NCI-H2081 (cell line): Measurements from ENCODE around the gene AKAP6.

Experiments used
- DNase-seq, 2 experiments: peaks; one replicate each; lab custom pipeline; 2025; lab: John Stamatoyannopoulos, UW

Gene AKAP6

DNA sequence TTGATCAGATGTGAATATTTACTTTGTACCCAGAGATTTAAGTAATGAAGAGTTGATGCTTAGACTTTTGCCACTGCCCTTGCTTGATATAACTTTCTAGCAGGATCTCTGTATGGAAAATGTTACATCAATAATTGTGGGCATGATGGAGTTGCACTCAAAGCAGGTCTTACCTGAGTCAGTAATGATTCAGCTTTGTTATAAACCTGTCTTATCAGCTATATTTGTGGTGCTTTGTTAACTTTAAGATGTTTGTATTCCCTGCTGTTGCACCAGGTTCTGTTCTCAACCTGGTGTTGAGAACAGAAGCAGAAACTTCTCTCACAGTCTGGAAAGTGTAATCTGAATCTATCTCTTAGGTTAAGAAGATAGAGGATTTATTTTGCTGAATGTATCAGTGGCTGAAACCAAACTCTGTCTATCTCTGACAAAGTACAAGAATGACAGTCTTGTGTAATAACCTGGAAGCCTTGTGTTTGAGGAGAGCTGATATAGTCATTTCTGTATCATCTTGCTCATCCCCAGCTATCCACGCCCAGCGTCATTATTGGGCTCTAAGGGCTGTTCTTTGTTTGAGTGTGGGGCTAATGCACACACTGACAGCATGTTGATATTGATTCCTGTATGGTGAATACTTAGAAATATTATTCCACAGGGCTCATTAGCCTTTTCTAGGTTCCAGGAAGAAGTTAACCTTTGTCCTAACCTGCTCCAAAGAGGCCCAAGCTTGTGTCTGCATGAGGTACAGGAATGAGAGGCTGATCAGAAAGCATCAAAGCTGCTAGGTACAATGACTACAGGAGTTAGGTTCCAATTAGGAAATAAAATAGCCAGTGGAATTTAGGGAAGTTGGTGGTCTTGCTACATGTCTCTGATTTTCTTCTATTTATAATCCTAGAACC, 3.6 kb downstream of the AKAP6 start:
- no peak for DNase-seq

DNA sequence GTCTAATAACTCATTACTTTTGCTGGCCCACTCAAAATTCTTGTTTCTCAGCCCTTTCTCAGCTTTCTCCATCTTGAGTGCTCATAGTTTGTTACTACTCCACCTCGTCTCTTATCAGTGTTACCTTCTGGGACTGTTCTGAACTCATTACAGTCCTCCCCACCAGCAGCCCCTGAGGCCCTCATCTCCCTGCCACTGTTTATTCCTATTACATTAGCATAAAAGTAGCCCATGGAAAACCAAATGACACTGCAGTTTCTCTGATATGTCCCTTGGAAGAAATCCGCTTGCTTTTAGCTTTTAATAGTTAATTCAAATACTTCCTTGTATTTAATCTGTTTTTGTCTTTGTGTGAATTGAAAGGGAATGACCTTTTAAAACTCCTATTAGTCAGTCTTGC, 7.6 kb downstream of the AKAP6 start:
- DNase-seq: no peak

DNA sequence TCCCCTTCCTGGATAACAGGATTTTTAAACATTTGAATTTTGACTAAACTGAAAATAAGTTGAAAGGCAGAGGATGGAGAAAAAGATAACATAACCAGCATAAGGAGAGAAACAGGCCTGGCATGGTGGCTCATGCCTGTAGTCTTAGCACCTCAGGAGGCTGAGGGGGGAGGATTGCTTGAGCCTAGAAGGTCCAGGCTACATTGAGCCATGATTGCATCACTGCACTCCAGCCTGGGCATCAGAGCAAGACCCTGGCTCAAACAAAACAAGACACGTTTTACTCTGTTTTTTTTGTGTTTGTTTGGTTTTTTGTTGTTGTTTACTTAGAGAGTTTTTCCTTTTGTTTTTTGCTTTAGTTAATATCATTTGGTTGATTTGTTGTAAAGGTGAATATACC, 8.7 kb downstream of the AKAP6 start:
- no peak for DNase-seq

DNA sequence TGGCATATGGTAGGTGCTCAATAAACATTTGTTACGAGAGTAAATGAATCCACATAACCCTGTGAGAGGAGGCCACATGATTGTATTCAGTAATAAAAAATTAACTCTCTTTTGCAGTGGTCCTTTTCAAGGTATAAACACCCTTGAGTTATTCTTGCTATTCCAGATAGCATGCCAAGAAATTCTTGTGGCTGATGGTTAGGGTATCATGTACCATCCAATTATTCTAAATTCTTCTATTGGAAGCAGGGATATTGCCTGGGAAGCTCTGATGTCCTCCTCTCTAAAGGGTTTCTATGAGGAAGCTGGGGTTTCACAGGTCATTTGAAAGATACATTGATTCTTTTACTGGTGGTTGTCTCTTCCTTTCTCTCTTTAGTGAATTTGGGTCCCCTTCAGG, 10.1 kb downstream of the AKAP6 start:
- DNase-seq: no peak

DNA sequence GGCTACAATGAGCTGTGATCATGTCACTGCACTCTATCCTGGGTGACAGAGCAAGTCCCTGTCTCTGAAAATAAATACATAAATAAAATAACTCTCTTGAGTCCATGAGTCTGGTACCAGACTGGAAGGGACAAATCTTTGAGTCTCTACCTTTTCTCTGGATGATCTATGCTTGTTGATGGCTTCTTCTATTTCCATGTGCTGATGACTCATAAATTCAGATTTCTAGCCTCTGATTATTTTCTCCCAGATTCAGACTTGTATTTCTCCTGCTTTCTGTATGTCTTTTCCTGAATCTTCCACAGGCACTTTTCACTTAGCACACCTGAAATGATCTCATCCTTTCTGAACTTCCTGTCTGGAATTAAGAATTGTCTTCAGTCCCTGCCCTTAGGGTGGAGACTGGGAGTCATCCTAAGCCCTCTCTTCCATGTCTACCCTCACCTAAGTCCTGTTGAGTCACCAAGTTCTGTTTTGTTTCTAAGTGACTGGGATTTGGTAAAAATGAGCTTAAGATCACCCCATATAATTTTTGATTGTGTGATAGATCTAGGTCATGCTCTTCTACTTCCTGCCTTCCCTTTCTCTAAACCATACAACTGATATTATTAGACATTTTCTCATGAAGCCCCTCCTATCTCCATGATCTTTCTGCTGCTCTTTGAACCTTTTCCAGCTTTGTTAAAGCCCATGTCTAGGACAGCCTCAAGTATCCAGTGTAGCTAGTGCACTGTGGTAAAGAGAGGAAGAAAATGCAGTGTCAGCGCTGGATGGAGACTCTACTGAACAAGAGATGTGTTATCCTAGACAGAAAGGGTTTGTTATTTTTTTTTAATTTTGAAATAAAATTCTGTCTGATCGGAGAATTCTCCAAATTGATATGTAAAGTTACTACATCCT, 13.1 kb downstream of the AKAP6 start:
- no peak for DNase-seq

DNA sequence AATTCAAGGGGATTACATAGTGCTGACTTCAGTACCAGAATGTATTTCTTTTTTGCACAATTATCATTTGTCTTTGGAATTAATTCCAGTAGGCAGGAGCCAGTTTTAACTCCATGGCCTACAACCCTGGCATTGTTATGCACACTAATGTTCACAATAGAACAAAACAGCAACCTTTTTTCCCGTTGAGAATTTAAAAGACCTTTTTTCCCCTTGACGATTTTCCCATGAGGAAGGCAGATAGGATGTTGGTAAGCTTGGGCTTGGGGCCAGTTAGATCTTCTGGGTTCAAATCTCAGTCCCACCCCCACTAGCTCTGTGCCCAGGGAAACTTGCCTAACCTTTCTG, 13.7 kb downstream of the AKAP6 start:
- DNase-seq: no peak

DNA sequence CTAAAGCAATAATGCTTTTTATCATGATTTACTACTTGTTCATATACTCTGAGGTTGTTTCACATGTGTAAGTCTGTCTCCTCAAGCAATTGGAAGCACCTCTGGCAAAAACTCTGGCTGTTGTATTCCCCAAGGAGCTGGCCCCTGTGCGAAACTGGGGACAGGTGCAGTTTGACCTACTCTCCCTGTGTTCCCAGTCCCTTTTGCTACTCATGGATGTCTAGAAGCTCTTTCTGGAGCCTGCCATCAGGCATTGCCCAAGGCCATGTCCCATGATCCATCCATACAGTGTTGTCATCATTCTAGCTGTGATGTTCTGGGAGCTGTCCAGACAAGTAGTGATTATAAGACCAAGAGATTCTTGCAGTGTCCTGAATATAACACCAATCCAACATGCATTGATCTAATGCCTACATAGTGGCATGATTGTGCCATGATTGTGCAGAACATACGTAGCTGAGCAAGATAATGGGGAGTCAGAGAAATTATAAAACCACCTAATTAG, 14.9 kb downstream of the AKAP6 start:
- no peak for DNase-seq

DNA sequence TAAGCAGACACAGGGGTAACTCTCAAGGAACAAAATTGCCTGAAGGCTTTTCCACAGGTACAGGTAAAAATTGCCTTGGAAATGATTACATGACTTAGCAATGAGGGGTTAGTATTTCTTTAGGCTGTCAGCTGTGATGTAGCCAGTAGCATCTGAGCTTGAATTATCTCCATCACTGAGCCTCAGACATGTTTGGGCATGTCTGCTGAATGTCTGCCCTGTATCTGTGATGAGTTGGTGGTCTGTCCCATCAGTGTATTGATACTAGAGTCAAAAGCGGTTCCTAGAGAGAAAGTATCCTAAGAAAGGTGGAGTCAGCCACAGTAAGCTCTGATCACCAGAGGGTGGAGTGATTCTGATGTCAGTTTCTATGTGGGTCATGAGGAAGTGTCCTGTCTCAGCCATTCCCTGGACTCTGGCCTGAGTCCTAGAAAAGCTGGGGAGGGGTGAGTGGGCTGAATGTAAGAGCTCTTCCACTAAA, 16.3 kb downstream of the AKAP6 start:
- DNase-seq: no peak

DNA sequence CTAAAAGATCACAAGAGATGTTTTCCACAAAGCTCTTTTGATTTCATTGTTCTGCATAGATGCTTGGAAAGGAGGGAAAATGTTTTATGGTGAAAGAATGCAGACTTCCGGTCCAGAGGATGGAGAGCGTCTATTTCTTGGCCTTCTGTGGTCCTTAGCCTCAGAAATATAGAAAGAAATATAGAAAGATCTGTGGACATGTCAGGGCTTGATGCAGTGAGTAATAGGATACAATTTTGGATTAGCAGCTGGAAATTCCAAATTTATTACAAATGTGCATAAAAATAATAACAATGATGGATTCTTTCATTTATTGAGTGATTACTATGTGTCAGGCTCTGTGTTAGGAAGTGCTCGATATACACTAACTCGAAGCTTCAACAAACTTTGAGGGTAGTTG, 20.2 kb downstream of the AKAP6 start:
- no peak for DNase-seq

DNA sequence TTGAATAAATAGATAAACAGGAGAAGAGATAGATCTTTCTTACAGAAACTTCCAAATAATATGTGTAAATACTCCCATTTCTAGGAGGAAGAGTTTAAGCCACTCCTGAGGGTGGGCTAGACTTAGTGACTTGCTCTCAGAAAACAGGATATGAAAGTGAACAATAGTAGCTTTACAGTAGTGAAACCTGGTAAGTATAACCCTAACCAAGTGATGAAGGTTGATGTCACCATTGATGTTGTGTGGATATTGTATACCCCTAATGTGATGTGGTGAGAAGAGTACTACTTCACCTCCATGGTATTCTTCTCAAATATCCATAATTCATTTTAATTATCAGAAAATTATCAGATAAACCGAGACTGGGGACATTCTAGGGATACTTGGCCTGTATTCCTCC, 20.9 kb downstream of the AKAP6 start:
- DNase-seq: no peak

DNA sequence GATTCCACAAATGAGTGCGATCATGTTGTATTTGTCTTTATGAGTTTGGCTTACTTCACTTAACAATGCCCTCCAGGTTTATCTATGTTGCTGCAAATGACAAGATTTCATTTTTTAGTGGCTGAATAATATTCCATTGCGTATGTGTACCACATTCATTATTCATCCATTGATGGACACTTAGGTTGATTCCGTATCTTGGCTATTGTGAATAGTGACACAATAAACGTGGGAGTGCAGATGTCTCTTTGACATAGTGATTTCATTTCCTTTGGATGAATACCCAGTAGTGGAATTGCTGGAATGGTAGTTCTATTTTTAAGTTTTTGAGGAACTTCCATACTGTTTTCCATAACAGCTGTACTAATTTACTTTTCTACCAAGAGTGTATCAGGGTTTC, 23.5 kb downstream of the AKAP6 start:
- no peak for DNase-seq

DNA sequence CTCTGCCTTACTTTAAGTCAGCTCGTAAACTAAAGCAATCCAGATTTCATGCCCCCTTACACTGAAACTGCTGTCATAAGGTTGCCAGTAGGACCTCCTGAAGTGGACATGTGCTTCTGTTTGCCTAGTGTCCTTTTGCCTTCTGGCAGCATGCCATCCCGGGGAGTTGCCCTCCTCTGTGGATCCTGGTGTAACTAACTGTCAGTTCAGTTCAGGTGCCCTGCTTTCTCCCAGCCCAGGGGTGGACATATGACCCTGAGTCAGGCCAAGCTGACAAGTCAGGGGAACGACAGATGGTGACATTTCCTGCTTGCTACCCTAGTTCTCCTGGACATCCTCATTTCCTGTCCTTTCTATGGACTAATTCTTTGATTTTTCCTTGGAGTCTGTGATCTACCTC, 25.6 kb downstream of the AKAP6 start:
- DNase-seq: no peak

DNA sequence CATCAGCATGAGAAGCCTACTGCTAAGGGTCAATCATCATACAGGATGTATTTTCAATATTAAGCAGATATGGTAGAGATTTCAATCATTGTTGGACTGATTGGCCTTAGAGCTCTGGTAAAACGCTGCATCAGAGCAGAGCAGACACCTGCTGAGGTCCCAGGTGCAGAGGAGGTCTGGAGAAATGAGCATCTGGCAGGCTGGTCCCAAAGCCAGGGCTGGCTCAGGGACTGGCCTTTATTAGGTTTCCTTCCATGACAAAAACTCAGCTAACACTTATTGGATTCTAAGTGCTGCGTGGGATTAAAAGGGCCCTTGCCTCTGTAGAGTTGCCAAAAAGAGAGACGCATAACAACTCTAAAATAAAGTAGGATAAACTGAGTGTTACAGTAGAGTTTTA, 29.7 kb downstream of the AKAP6 start:
- DNase-seq: no peak

DNA sequence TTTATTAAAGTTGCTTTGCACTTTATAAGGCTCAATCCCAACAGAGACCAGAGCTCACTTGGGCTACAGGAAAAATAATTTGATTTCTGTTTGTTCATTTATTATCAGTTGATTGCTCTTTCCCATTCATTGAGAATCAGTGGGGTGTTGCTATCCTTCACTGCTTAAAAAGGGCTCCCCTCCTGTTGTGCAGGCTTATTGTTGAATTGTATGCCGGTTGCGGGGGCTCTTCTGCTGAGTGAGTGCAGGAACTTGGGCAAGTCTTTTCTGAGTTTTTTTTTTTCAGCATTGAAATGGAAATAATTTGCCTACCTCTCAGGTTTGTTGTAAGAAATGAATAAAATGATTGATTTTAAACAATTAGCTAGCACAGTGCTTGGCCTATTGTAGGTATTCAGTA, 32.6 kb downstream of the AKAP6 start:
- no peak for DNase-seq

DNA sequence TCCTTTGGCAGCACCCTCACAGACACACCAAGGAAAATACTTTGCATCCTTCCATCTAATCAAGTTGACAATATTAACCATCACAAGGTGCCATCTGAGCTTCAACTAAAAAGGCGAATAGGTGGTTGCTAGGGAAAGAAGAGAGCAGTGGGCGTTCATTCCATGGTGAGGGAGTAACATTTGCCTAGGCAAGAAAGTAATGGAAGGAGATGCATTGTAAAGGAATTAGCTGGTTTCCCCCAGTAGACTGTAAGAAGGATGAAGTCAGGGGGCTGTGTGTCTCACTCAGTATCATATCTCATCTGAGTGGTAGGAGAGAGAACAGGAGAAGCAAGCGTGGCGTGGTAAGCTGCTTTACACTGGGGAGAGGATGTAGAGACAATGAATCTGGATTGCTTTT, 34.7 kb downstream of the AKAP6 start:
- DNase-seq: no peak

DNA sequence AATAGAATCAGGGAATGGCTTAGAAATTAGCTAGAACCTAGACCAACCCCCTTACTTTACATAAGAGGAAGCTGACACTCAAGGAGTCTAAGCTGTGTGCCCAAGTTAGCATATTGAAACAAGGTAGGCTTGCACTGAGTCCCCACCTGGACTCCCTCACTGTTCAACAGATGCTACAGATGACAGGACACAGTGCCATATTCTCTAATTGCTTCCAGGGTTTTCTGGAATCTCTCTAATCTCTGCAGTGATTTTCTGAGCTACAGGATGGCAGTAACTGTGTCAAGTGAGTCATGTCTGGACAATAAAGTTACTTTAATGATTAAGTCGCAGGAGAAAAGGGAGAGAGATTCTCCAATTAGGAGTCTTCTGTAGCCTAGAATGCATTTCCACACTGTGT, 35.8 kb downstream of the AKAP6 start:
- no peak for DNase-seq

DNA sequence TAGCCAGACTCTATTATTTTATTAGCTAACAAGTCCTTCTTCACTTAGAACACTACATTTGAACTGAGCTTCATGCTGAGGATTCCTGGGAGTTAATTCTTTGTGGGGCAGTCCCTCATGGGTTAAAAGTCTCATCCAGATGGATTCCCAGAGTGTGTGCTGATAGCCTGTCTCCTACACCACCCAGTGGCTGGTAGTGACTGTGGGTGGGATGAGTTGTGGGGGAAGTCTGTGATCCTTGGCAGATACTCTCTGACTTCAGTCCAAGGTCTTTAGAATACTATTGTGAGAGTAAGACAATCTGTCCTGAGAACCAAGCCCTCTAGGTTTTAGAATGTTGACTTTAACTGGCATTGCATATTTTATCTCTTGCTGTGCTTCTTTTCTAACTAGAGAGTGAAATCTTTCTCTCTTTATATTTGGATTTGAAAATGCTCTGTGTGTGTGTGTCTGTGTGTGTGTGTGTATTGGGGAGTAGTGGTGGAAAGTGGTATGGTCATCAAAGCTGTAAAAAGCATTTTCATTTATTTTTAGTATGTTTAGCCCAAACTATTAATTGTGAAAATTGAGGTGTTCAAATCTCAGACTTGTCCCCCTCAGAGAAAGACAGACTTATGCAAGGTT, 37.3 kb downstream of the AKAP6 start:
- no peak for DNase-seq

DNA sequence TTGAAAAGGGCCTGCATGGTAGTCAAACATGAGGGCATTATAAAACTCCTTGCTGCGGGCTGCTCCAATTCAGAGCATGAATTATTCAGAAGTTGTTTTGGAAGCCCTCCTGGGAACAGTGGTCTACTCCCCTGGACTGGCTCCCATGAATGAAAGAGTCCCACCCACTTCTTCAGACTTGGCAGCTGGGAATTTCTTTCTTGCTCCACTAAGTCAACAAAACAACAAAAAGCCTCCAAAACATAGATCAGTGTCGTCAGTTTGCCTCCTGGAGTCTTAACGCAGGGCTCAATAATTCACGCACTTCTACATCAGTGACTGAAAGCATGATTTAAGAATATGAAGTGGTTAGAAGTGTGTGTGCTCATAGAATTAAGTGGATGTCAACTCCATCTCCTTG, 37.9 kb downstream of the AKAP6 start:
- peak in 1 of 2 experiments; percentile 10 for DNase-seq

DNA sequence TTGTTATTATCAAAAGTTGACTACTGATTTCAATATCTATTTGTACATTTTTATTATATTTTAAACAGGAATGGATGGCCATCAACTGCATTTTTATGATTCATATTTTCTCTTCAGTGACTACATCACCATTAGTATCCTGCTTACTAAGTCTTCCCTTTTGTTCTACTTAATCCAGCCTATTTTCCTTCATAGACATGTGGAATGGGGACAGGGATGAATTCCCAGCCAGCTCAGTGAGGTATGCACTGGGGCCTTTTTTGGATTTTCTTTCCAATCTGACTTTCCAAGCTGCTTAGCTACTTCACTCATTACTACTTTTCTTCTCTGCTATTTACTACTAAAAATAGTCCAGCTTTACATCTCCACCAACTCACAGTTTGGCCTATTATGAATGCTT, 38.4 kb downstream of the AKAP6 start:
- no peak for DNase-seq

DNA sequence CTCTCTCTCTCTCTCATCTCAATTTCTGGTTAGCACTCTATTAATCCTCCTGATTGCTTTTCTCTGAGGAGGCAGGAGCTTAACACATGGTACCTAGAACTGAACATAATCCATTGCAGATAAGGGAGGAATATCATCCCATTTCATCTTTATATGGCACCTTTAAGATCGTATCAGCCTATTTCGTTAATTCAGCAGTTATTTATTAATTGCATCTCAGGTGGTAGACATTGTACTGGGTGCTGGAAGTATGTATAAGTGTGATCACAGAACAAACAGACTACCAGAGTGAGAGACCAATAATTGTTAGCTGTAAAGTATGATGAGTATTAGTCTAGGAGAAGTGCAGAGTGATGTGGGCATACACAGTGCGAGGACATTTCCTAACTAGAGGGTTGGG, 39.0 kb downstream of the AKAP6 start:
- no peak for DNase-seq

DNA sequence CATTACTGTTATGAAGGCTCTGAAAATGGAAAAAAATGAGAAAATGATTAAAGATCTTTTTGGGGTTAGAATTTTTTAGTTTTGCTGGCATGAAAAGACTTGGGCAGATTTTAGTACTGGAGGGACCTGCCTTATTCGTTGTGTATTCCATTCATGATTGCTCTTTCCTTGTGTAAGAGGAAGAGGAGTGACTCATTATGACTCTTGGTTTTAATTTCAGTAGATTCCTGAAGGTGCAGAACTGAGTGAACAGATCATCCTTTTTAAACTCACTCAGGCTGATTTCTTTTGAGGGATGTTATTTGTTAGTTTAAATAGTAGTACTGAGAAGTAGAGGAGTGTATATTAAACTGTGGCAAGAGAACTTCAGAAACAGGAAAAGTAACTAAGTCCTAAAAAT, 41.6 kb downstream of the AKAP6 start:
- no peak for DNase-seq

DNA sequence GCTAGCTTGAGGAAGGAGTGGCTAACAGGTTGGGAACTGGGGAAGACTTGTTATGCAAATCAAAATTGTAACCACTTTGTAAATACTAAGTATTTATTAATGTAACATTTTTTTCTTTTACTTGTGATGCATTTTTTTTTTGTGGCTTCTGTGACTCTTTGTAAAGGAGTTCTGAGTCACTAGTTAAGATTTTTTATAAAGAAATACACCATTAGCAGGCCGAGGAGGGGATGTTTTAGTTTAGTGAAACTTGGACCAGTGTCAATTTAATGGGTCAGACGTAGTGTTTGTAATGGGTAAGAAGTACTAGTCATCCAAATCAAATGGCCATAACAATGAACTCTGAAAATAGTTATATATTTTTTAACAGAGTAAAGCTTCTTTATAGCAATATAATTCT, 43.1 kb downstream of the AKAP6 start:
- DNase-seq: no peak
